Gastroesophageal sphincter (tissue), 4 donors: Measurements from ENCODE around the gene MTTP. TPM values are rescaled to one million over a fixed set of nuclear protein-coding genes. Genes with fewer than 3 reads are reported as not detected.

ENCODE experiments used
- ATAC-seq: fragments of 150-250 bp; one replicate; pipeline ENCODE4 v1.9.1; 2016; ENCODE audit warnings: mild to moderate bottlenecking, moderate library complexity
- H3K27ac ChIP-seq, 4 donors: fragments of 200-600 bp; sonication (generic) in 3 of 4; 1 replicate in 3 of 4; 2 replicates in 1 of 4; pipeline ENCODE4 v1.5.1; 2016 to 2019
- H3K27me3 ChIP-seq: fragments of 200-600 bp; sonication (generic); one replicate; pipeline ENCODE4 v1.5.1; 2019
- H3K36me3 ChIP-seq, 2 donors: fragments of 200-600 bp; sonication (generic); one replicate each; pipeline ENCODE4 v1.5.1; 2019; ENCODE audit warnings: control low read depth in 1 of 2
- H3K4me1 ChIP-seq, 3 donors: fragments of 200-600 bp; sonication (generic); 1 replicate in 2 of 3; 2 replicates in 1 of 3; pipeline ENCODE4 v1.5.1; 2016 to 2019; ENCODE audit warnings: control low read depth in 2 of 3
- H3K4me3 ChIP-seq, 2 donors: fragments of 200-600 bp; sonication (generic); one replicate each; pipeline ENCODE4 v1.5.1; 2019; ENCODE audit warnings: mild to moderate bottlenecking in 1 of 2, moderate library complexity in 1 of 2
- H3K9me3 ChIP-seq, 3 donors: fragments of 200-600 bp; sonication (generic); one replicate each; pipeline ENCODE4 v1.5.1; 2017 to 2019; ENCODE audit warnings: control low read depth in 2 of 3
- CTCF ChIP-seq, 4 experiments: fragments of 200-600 bp in 2 of 4; fragments of 450-650 bp in 2 of 4; sonication (generic) in 1 of 4; IDR thresholded peaks; one replicate each; pipeline ENCODE4 v1.5.1; 2017 to 2019; ENCODE audit warnings: antibody characterized with exemption in 4 of 4, mild to moderate bottlenecking in 2 of 4, moderate library complexity in 2 of 4
- EP300 ChIP-seq: sonication (generic); formaldehyde crosslinking; IDR thresholded peaks from one replicate; pipeline ENCODE4 v1.6.1; 2017; ENCODE audit warnings: antibody characterized with exemption, mild to moderate bottlenecking
- POLR2A ChIP-seq, 2 donors: fragments of 450-650 bp; IDR thresholded peaks; one replicate each; pipeline ENCODE4 v1.6.1; 2017; ENCODE audit warnings: antibody characterized with exemption in 2 of 2, mild to moderate bottlenecking in 2 of 2, moderate library complexity in 1 of 2
- POLR2AphosphoS5 ChIP-seq: sonication (generic); formaldehyde crosslinking; IDR thresholded peaks from one replicate; pipeline ENCODE4 v1.6.1; 2017; ENCODE audit warnings: antibody characterized with exemption
- WGBS, 2 donors: methylation state at CpG; one replicate each; pipeline ENCODE4 v1.1.5; 2018; ENCODE audit warnings: low coverage in 1 of 2; 5-methylcytosine and 5-hydroxymethylcytosine counted together
- total RNA-seq, 4 donors: library from RNA; depleted of rRNA; stranded (reverse); fragments of >200 nt; gene quantifications; one replicate each; pipeline ENCODE4 v1.1.0, GENCODE V29; 2016

MTTP gene
- total RNA-seq, 4 donors from 2014 or later: 0.16 to 3.5 (median 1.2) TPM

DNA sequence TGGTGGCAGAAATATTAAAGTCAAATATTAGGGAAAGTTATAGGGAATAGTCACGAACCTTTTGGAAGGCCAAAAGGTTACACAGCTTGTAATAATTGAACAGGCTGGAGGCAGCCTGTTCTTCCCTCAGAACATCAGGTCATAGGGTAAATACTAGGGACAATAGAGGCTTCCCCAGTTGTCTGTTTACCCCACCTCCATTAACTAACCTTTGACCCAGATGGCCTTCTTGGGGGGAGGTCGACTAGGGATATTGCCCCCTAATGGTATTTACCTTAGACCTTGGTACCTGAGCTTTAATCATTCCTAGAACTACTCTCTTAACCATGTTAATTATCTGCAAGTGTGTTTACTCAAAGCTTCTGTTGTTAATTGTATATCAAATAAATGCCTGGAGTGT lies 37.8 kb upstream of the MTTP start:
- ATAC-seq: no peak
- TF ChIP-seq POLR2A (IDR thresholded peaks at IDR 0.05): no peak
- no peak for TF ChIP-seq CTCF (IDR thresholded peaks at IDR 0.05)
- no peak for TF ChIP-seq EP300
- TF ChIP-seq POLR2AphosphoS5: no peak
- no peak overlapping the region for H3K4me3 ChIP-seq
- 81% methylated on average over 2 of the region's 2 CpGs; no CpG with 5 or more reads in 1 of the 2 donors for WGBS, 2 donors
- no peak overlapping the region for H3K27ac ChIP-seq
- no peaks in the 10 kb centered on the region for H3K27me3 ChIP-seq
- no peaks in the 10 kb centered on the region for H3K36me3 ChIP-seq
- no peaks in the 10 kb centered on the region for H3K4me1 ChIP-seq
- no peaks in the 10 kb centered on the region for H3K9me3 ChIP-seq

GRCh38 chr4:99537674-99538073 lies 37.0 kb upstream of the MTTP start:
- 58 to 77% methylated on average over 3 to 4 of the region's 4 CpGs for WGBS, 2 donors
- no peaks in the 10 kb centered on the region for H3K4me1 ChIP-seq
- no peak for TF ChIP-seq POLR2A (IDR thresholded peaks at IDR 0.05)
- TF ChIP-seq EP300: no peak
- no peak for TF ChIP-seq CTCF (IDR thresholded peaks at IDR 0.05)
- TF ChIP-seq POLR2AphosphoS5: no peak
- H3K27me3 ChIP-seq: no peaks in the 10 kb centered on the region
- H3K27ac ChIP-seq: no peak overlapping the region
- no peak for ATAC-seq
- H3K4me3 ChIP-seq: no peak overlapping the region
- no peaks in the 10 kb centered on the region for H3K9me3 ChIP-seq
- no peaks in the 10 kb centered on the region for H3K36me3 ChIP-seq

DNA sequence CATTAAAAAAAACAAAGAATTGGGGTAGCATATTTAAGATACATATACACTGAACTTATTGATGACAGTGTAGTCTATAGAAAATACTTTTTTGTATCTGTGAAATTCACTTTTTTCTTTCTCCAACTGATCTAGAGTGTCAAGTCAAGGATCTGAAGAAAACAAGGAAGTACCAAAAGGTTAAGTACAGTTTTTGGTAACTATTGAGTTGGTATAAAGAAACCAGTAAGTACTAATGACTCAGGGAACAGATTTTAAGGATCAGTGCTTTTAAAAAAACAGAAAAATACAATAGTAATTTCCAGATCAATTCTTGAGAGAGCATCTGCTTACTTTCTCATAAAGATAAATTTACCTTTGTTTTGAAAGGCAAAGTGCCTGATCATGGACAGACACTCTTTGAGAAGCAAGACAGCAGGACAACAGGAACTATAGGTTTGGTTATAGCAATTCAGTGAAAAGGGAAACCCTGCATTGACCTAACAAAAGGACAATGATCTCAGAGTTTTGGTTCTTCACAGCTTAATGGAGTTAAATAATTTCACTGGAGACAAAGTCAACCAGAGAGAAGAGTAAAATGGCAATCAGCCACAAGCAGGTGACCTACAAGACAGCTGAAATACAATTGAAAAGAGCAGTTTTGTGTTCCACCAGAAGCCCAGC lies 34.2 kb upstream of the MTTP start:
- no peak for ATAC-seq
- Histone ChIP-seq H3K9me3 (peaks cover 0 to 6% (median 0%) of the 10 kb centered on the region in 3 donors), H3K36me3 (no peaks in the 10 kb centered on the region), H3K4me1 (no peaks in the 10 kb centered on the region), H3K27ac (no peak overlapping the region), H3K27me3 (no peaks in the 10 kb centered on the region), H3K4me3 (no peak overlapping the region)
- no peak for TF ChIP-seq POLR2AphosphoS5
- TF ChIP-seq CTCF (IDR thresholded peaks at IDR 0.05): no peak
- TF ChIP-seq EP300: no peak
- TF ChIP-seq POLR2A (IDR thresholded peaks at IDR 0.05): no peak

- H3K4me1 ChIP-seq: no peaks in the 10 kb centered on the region
- no peak for ATAC-seq
- H3K4me3 ChIP-seq: no peak overlapping the region
- TF ChIP-seq CTCF (IDR thresholded peaks at IDR 0.05) (no peak), EP300 (no peak), POLR2AphosphoS5 (no peak), POLR2A (IDR thresholded peaks at IDR 0.05) (no peak)
- H3K27ac ChIP-seq: no peak overlapping the region
- no peaks in the 10 kb centered on the region for H3K27me3 ChIP-seq
- peaks cover 0 to 20% of the 10 kb centered on the region in 2 donors for H3K36me3 ChIP-seq
- WGBS, 2 donors: 93 to 100% methylated on average over 2 of the region's 2 CpGs
- no peaks in the 10 kb centered on the region for H3K9me3 ChIP-seq
Observed at GRCh38 chr4:99552872-99553271, 21.8 kb upstream of the MTTP start.
